ENCODE measurements around the gene SENP5. TPM values are rescaled to one million over a fixed set of nuclear protein-coding genes. Genes with fewer than 3 reads are reported as not detected.

The SENP5 gene
- total and polyA plus RNA-seq, 9 donors: 8.6 to 41.1 (median 28.5) TPM

- DNase-seq: no peak
- intact Hi-C loops (cut with DNase I): no loop called here
- no peak overlapping the region for H3K27ac ChIP-seq
- H3K4me1 ChIP-seq (ENCODE audit: insufficient read depth): peaks cover 5% of the 10 kb centered on the region
- H3K27me3 ChIP-seq: peaks cover 4% of the 10 kb centered on the region
- TF ChIP-seq POLR2A (IDR thresholded peaks at IDR 0.05): no peak
- TF ChIP-seq CTCF (IDR thresholded peaks at IDR 0.05): no peak
- TF ChIP-seq EP300 (IDR thresholded peaks at IDR 0.05): no peak
- no peak overlapping the region for H3K4me3 ChIP-seq
- H3K36me3 ChIP-seq: no peaks in the 10 kb centered on the region
- no peaks in the 10 kb centered on the region for H3K9me3 ChIP-seq
- 62 to 75% (median 67%) methylated on average over 2 of the region's 2 CpGs for WGBS, 3 donors
Observed at GRCh38 chr3:196963631-196963953, 95.9 kb downstream of the SENP5 start.

- 84 to 94% (median 85%) methylated on average over 11 of the region's 11 CpGs for WGBS, 3 donors
- H3K27ac ChIP-seq: no peak overlapping the region
- intact Hi-C loops (cut with DNase I): no loop called here
- peaks cover 5% of the 10 kb centered on the region for H3K4me1 ChIP-seq (ENCODE audit: insufficient read depth)
- H3K9me3 ChIP-seq: no peaks in the 10 kb centered on the region
- TF ChIP-seq POLR2A (IDR thresholded peaks at IDR 0.05) (no peak), EP300 (IDR thresholded peaks at IDR 0.05) (no peak), CTCF (IDR thresholded peaks at IDR 0.05) (no peak)
- no peaks in the 10 kb centered on the region for H3K36me3 ChIP-seq
- peaks cover 4% of the 10 kb centered on the region for H3K27me3 ChIP-seq
- no peak for DNase-seq
- H3K4me3 ChIP-seq: no peak overlapping the region
Observed at GRCh38 chr3:196965112-196965803, 97.5 kb downstream of the SENP5 start.

GRCh38 chr3:196965804-196966173, 98.1 kb downstream of the SENP5 start:
- no peaks in the 10 kb centered on the region for H3K36me3 ChIP-seq
- intact Hi-C loops (cut with DNase I): no loop called here
- H3K27me3 ChIP-seq: peaks cover 4% of the 10 kb centered on the region
- H3K9me3 ChIP-seq: no peaks in the 10 kb centered on the region
- H3K4me3 ChIP-seq: no peak overlapping the region
- TF ChIP-seq POLR2A (IDR thresholded peaks at IDR 0.05) (no peak), EP300 (IDR thresholded peaks at IDR 0.05) (no peak), CTCF (IDR thresholded peaks at IDR 0.05) (no peak)
- no peak overlapping the region for H3K27ac ChIP-seq
- no peak for DNase-seq
- H3K4me1 ChIP-seq (ENCODE audit: insufficient read depth): peaks cover 5% of the 10 kb centered on the region
- 86 to 90% (median 87%) methylated on average over 10 of the region's 10 CpGs for WGBS, 3 donors

- H3K27ac ChIP-seq: no peak overlapping the region
- H3K36me3 ChIP-seq: no peaks in the 10 kb centered on the region
- 22 to 49% (median 22%) methylated on average over 34 to 47 of the region's 47 CpGs for WGBS, 3 donors
- no peaks in the 10 kb centered on the region for H3K9me3 ChIP-seq
- H3K4me3 ChIP-seq: no peak overlapping the region
- peaks cover 4% of the 10 kb centered on the region for H3K27me3 ChIP-seq
- intact Hi-C loops (cut with DNase I): no loop called here
- TF ChIP-seq CTCF (IDR thresholded peaks at IDR 0.05) (no peak), EP300 (IDR thresholded peaks at IDR 0.05) (no peak), POLR2A (IDR thresholded peaks at IDR 0.05) (no peak)
- H3K4me1 ChIP-seq (ENCODE audit: insufficient read depth): peaks cover 5% of the 10 kb centered on the region
- DNase-seq: no peak
Observed at GRCh38 chr3:196966526-196967401, 99.0 kb downstream of the SENP5 start.
